Liver (tissue), 9 donors: Measurements from ENCODE around the gene CYSLTR2. TPM values are rescaled to one million over a fixed set of nuclear protein-coding genes. Genes with fewer than 3 reads are reported as not detected.

Experiments
- DNase-seq: peaks from one replicate; pipeline ENCODE4 v3.0.0-alpha.2; 2017; ENCODE audit warnings: low spot score
- H3K27ac ChIP-seq, 2 donors: one replicate each; pipeline ENCODE4 v1.7.0; 2013; ENCODE audit warnings: inconsistent platforms in 2 of 2, low read length in 2 of 2, control low read depth in 1 of 2, low read depth in 1 of 2, mild to moderate bottlenecking in 1 of 2
- H3K27me3 ChIP-seq, 4 donors: one replicate each; pipeline versions ENCODE4 v1.6.1 to v1.7.0; 2013; ENCODE audit warnings: low read length in 3 of 4, inconsistent platforms in 1 of 4, mild to moderate bottlenecking in 1 of 4, moderate library complexity in 1 of 4; ENCODE audit not compliant: control insufficient read depth in 4 of 4, insufficient read depth in 4 of 4
- H3K36me3 ChIP-seq, 4 donors: one replicate each; pipeline versions ENCODE4 v1.6.1 to v1.7.0; 2013; ENCODE audit warnings: low read length in 3 of 4, mild to moderate bottlenecking in 3 of 4, low read depth in 1 of 4, moderate library complexity in 1 of 4; ENCODE audit not compliant: control insufficient read depth in 4 of 4, insufficient read depth in 3 of 4
- H3K4me1 ChIP-seq, 4 donors: one replicate each; pipeline versions ENCODE4 v1.6.1 to v1.7.0; 2013; ENCODE audit warnings: low read length in 3 of 4, mild to moderate bottlenecking in 3 of 4, moderate library complexity in 1 of 4; ENCODE audit not compliant: control insufficient read depth in 4 of 4, insufficient read depth in 4 of 4
- H3K4me3 ChIP-seq, 3 donors: one replicate each; pipeline versions ENCODE4 v1.6.1 to v1.7.0; 2013; ENCODE audit warnings: low read length in 3 of 3, control low read depth in 1 of 3, low read depth in 1 of 3, mild to moderate bottlenecking in 1 of 3
- H3K9ac ChIP-seq, 2 donors: one replicate each; pipeline ENCODE4 v1.7.0; 2013; ENCODE audit warnings: low read length in 2 of 2, mild to moderate bottlenecking in 2 of 2, moderate library complexity in 2 of 2, control low read depth in 1 of 2, low read depth in 1 of 2
- H3K9me3 ChIP-seq, 4 donors: one replicate each; pipeline versions ENCODE4 v1.6.1 to v1.7.0; 2013; ENCODE audit warnings: low read length in 3 of 4; ENCODE audit not compliant: control insufficient read depth in 4 of 4
- ATF3 ChIP-seq: IDR thresholded peaks from 2 replicates; pipeline ENCODE4 v1.6.1; 2016; ENCODE audit warnings: antibody characterized with exemption
- CTCF ChIP-seq: fragments of 150-350 bp; IDR thresholded peaks from 2 replicates; pipeline ENCODE4 v1.5.1; 2017; ENCODE audit warnings: improper control_type of control experiment, low read depth, low read length; ENCODE audit not compliant: missing input control
- FOXA2 ChIP-seq: IDR thresholded peaks from 2 replicates; pipeline ENCODE4 v1.6.1; 2016; ENCODE audit warnings: antibody characterized with exemption
- GABPA ChIP-seq, 2 donors: IDR thresholded peaks in 1 of 2; conservative IDR thresholded peaks in 1 of 2; 2 replicates each; pipeline ENCODE4 v1.6.1; 2016; ENCODE audit warnings: antibody characterized with exemption in 2 of 2, mild to moderate bottlenecking in 1 of 2, moderate library complexity in 1 of 2
- HNF4A ChIP-seq, 2 donors: conservative IDR thresholded peaks; 2 replicates each; pipeline ENCODE4 v1.6.1; 2016; ENCODE audit warnings: antibody characterized with exemption in 2 of 2, mild to moderate bottlenecking in 2 of 2
- HNF4G ChIP-seq: IDR thresholded peaks from 2 replicates; pipeline ENCODE4 v1.6.1; 2016; ENCODE audit warnings: antibody characterized with exemption
- JUND ChIP-seq, 2 donors: IDR thresholded peaks; 2 replicates each; pipeline ENCODE4 v1.6.1; 2016; ENCODE audit warnings: antibody characterized with exemption in 2 of 2
- NR2F2 ChIP-seq: IDR thresholded peaks from 2 replicates; pipeline ENCODE4 v1.6.1; 2016; ENCODE audit warnings: antibody characterized with exemption
- RAD21 ChIP-seq, 2 donors: IDR thresholded peaks; 2 replicates each; pipeline ENCODE4 v1.6.1; 2016; ENCODE audit warnings: antibody characterized with exemption in 2 of 2, mild to moderate bottlenecking in 2 of 2
- SP1 ChIP-seq: IDR thresholded peaks from 2 replicates; pipeline ENCODE4 v1.6.1; 2018; ENCODE audit warnings: antibody characterized with exemption, mild to moderate bottlenecking
- TAF1 ChIP-seq: conservative IDR thresholded peaks from 2 replicates; pipeline ENCODE4 v1.6.1; 2016; ENCODE audit warnings: antibody characterized with exemption, mild to moderate bottlenecking
- YY1 ChIP-seq: IDR thresholded peaks from 2 replicates; pipeline ENCODE4 v1.6.1; 2016; ENCODE audit warnings: antibody characterized with exemption, mild to moderate bottlenecking
- ZBTB33 ChIP-seq: IDR thresholded peaks from 2 replicates; pipeline ENCODE4 v1.6.1; 2016; ENCODE audit warnings: antibody characterized with exemption
- WGBS: extraction: QIAGEN DNeasy Blood & Tissue Kit; methylation state at CpG from one replicate; pipeline ENCODE4 v1.1.7; 2013; 5-methylcytosine and 5-hydroxymethylcytosine counted together
- polyA plus RNA-seq, 2 donors: library from polyadenylated mRNA; stranded (reverse) in 1 of 2; unstranded in 1 of 2; fragments of 200-250 nt in 1 of 2; fragments of >200 nt in 1 of 2; fragmentation: Nextera tagmentation in 1 of 2; extraction: Ambion mirVana in 1 of 2; gene quantifications; one replicate each; pipeline versions ENCODE4 v1.2.1 to v1.2.3, GENCODE V29; 2013 to 2015
- total RNA-seq, 2 donors: library from RNA; depleted of rRNA; stranded (reverse); fragments of >200 nt; gene quantifications; one replicate each; pipeline ENCODE4 v1.2.3, GENCODE V29; 2014
- donor health status: healthy.
- donor health status: healthy.
- donor health status: healthy.
- donor health status: healthy.
- donor health status: healthy.

Gene CYSLTR2
- total and polyA plus RNA-seq, 4 donors = 0.07 to 0.37 (median 0.15) TPM

GRCh38 chr13:48733739-48734335 lies 80.1 kb downstream of the CYSLTR2 start:
- H3K4me3 ChIP-seq = no peak overlapping the region
- no peaks in the 10 kb centered on the region for H3K9me3 ChIP-seq
- no peaks in the 10 kb centered on the region for H3K36me3 ChIP-seq
- DNase-seq = no peak
- H3K9ac ChIP-seq = no peak overlapping the region
- H3K4me1 ChIP-seq = no peaks in the 10 kb centered on the region
- TF ChIP-seq SP1 (no peak), NR2F2 (no peak), RAD21 (IDR thresholded peaks at IDR 0.05) (no peak), HNF4A (conservative IDR thresholded peaks at IDR 0.05) (no peak), ZBTB33 (no peak), JUND (IDR thresholded peaks at IDR 0.05) (no peak), TAF1 (no peak), FOXA2 (no peak), YY1 (no peak), ATF3 (no peak), CTCF (no peak), HNF4G (no peak), GABPA (IDR thresholded peaks at IDR 0.05 in 1 of 2, conservative IDR thresholded peaks at IDR 0.05 in 1 of 2) (no peak)
- WGBS = 95% methylated on average over 5 of the region's 5 CpGs
- peaks cover 0 to 3% (median 0%) of the 10 kb centered on the region in 4 donors for H3K27me3 ChIP-seq
- no peak overlapping the region for H3K27ac ChIP-seq

GRCh38 chr13:48735571-48735970 lies 81.8 kb downstream of the CYSLTR2 start:
- Histone ChIP-seq H3K27ac (no peak overlapping the region), H3K9me3 (no peaks in the 10 kb centered on the region), H3K9ac (no peak overlapping the region), H3K4me3 (no peak overlapping the region), H3K27me3 (peaks cover 0 to 3% (median 0%) of the 10 kb centered on the region in 4 donors), H3K4me1 (no peaks in the 10 kb centered on the region), H3K36me3 (no peaks in the 10 kb centered on the region)
- TF ChIP-seq ZBTB33 = no peak
- TF ChIP-seq RAD21 (IDR thresholded peaks at IDR 0.05) = no peak
- TF ChIP-seq YY1 = no peak
- DNase-seq = no peak
- WGBS = 74% methylated on average over 3 of the region's 3 CpGs
